CD14-positive monocyte (primary cell): ENCODE measurements around the gene PCP2. TPM values are rescaled to one million over a fixed set of nuclear protein-coding genes. Genes with fewer than 3 reads are reported as not detected.

Experiments
- DNase-seq, 3 donors: peaks; one replicate each; pipeline ENCODE4 v3.0.0-alpha.2; 2011 to 2022
- H2AFZ ChIP-seq: 2 replicates; pipeline ENCODE4 v1.6.0; 2012; ENCODE audit warnings: mild to moderate bottlenecking, low read depth, low read length, inconsistent platforms; ENCODE audit not compliant: insufficient read depth, poor library complexity, severe bottlenecking
- H3K27ac ChIP-seq, 2 donors: 1 replicate in 1 of 2; 2 replicates in 1 of 2; pipeline ENCODE4 v1.5.1; 2012 to 2013; ENCODE audit warnings: low read length in 2 of 2, control low read depth in 1 of 2, inconsistent platforms in 1 of 2, low read depth in 1 of 2, mild to moderate bottlenecking in 1 of 2
- H3K27me3 ChIP-seq, 2 donors: one replicate each; pipeline versions ENCODE4 v1.6.0 to v1.6.1; 2011 to 2013; ENCODE audit warnings: low read length in 2 of 2; ENCODE audit not compliant: control insufficient read depth in 2 of 2, insufficient read depth in 2 of 2
- H3K36me3 ChIP-seq, 2 donors: replicated peaks in 1 of 2; 1 replicate in 1 of 2; 2 replicates in 1 of 2; pipeline versions ENCODE4 v1.5.1 to v1.6.1; 2012 to 2013; ENCODE audit warnings: low read length in 2 of 2, control low read depth in 1 of 2, inconsistent platforms in 1 of 2, mild to moderate bottlenecking in 1 of 2; ENCODE audit not compliant: insufficient read depth in 2 of 2, control insufficient read depth in 1 of 2
- H3K4me1 ChIP-seq, 2 donors: 1 replicate in 1 of 2; 2 replicates in 1 of 2; pipeline versions ENCODE4 v1.5.1 to v1.6.1; 2012 to 2013; ENCODE audit warnings: low read length in 2 of 2, control low read depth in 1 of 2, inconsistent platforms in 1 of 2, mild to moderate bottlenecking in 1 of 2, moderate library complexity in 1 of 2; ENCODE audit not compliant: insufficient read depth in 2 of 2, control insufficient read depth in 1 of 2
- H3K4me2 ChIP-seq: replicated peaks from 2 replicates; pipeline ENCODE3; 2012; ENCODE audit warnings: low read length, moderate library complexity, mild to moderate bottlenecking; ENCODE audit not compliant: poor library complexity, severe bottlenecking; ENCODE audit errors: extremely low read depth
- H3K4me3 ChIP-seq, 3 experiments: fragments of 200-600 bp in 1 of 3; sonication (generic) in 1 of 3; replicated peaks in 1 of 3; 1 replicate in 2 of 3; 2 replicates in 1 of 3; pipeline ENCODE4 v1.5.1; 2011 to 2013; ENCODE audit warnings: low read length in 3 of 3, mild to moderate bottlenecking in 3 of 3, control low read depth in 2 of 3, low read depth in 2 of 3, inconsistent platforms in 1 of 3, moderate library complexity in 1 of 3
- H3K79me2 ChIP-seq: 2 replicates; pipeline ENCODE4 v1.6.0; 2012; ENCODE audit warnings: mild to moderate bottlenecking, control low read depth, inconsistent platforms, low read length, moderate library complexity; ENCODE audit not compliant: insufficient read depth
- H3K9ac ChIP-seq: 2 replicates; pipeline ENCODE4 v1.6.0; 2017; ENCODE audit warnings: low read length, mild to moderate bottlenecking; ENCODE audit not compliant: insufficient read depth, poor library complexity, severe bottlenecking
- H3K9me3 ChIP-seq, 2 donors: replicated peaks in 1 of 2; 1 replicate in 1 of 2; 2 replicates in 1 of 2; pipeline versions ENCODE4 v1.5.1 to v1.6.1; 2012 to 2013; ENCODE audit warnings: low read length in 2 of 2, control low read depth in 1 of 2; ENCODE audit not compliant: control insufficient read depth in 1 of 2, insufficient read depth in 1 of 2
- H4K20me1 ChIP-seq: 2 replicates; pipeline ENCODE4 v1.6.0; 2012; ENCODE audit warnings: mild to moderate bottlenecking, low read length, control low read depth, moderate library complexity; ENCODE audit not compliant: insufficient read depth
- H3K27ac Mint-ChIP-seq, 7 donors: one replicate each; pipeline ENCODE4 v1.8.0; 2020; ENCODE audit warnings: mild to moderate bottlenecking in 7 of 7, mixed read lengths in 7 of 7, moderate library complexity in 6 of 7, inconsistent platforms in 2 of 7
- H3K27me3 Mint-ChIP-seq, 3 donors: one replicate each; pipeline ENCODE4 v1.8.0; 2021 to 2022; ENCODE audit warnings: low read depth in 3 of 3, mild to moderate bottlenecking in 3 of 3, mixed read lengths in 3 of 3, moderate library complexity in 3 of 3, inconsistent platforms in 1 of 3
- H3K36me3 Mint-ChIP-seq, 2 donors: one replicate each; pipeline ENCODE4 v1.8.0; 2020; ENCODE audit warnings: mixed read lengths in 2 of 2, inconsistent platforms in 1 of 2, mild to moderate bottlenecking in 1 of 2
- H3K4me1 Mint-ChIP-seq: one replicate; pipeline ENCODE4 v1.8.0; 2020; ENCODE audit warnings: mild to moderate bottlenecking, mixed read lengths
- H3K4me3 Mint-ChIP-seq, 2 donors: one replicate each; pipeline ENCODE4 v1.8.0; 2020; ENCODE audit warnings: mild to moderate bottlenecking in 2 of 2, mixed read lengths in 2 of 2, moderate library complexity in 1 of 2
- H3K9me3 Mint-ChIP-seq, 7 donors: one replicate each; pipeline ENCODE4 v1.8.0; 2020 to 2022; ENCODE audit warnings: mixed read lengths in 7 of 7, mild to moderate bottlenecking in 6 of 7, moderate library complexity in 6 of 7, inconsistent platforms in 2 of 7
- WGBS: methylation state at CpG from one replicate; pipeline ENCODE4 v1.1.5; 2013; ENCODE audit warnings: missing lambda C conversion rate; ENCODE audit not compliant: insufficient coverage; 5-methylcytosine and 5-hydroxymethylcytosine counted together
- intact Hi-C, 2 donors: fragments of 100-400 bp; cut with micrococcal nuclease; formaldehyde crosslinking; loops; one replicate each; pipeline versions ENCODE4 v1.15.0 to v1.15.1; 2023
- polyA plus RNA-seq, 3 donors: library from polyadenylated mRNA; depleted of rRNA in 1 of 3; unstranded in 2 of 3; stranded (reverse) in 1 of 3; fragments of 300-500 nt in 2 of 3; fragments of >200 nt in 1 of 3; fragmentation: Illumina TruSeq in 2 of 3; gene quantifications; 1 replicate in 2 of 3; 2 replicates in 1 of 3; pipeline ENCODE4 v1.2.3, GENCODE V29; 2012 to 2021
- TF ChIP-seq, protein P1 (sequence below): fragments of 200-600 bp; IDR thresholded peaks from one replicate; pipeline ENCODE4 v1.8.0; 2022; ENCODE audit warnings: antibody characterized with exemption, mild to moderate bottlenecking

PCP2 gene
- polyA plus RNA-seq, 3 donors, result 1.8 TPM; not detected in 2

- Mint-ChIP-seq H3K9me3 (peaks cover 3 to 13% (median 7%) of the 10 kb centered on the region in 7 donors), H3K4me1 (peaks cover 2% of the 10 kb centered on the region), H3K27me3 (peaks cover 33 to 55% (median 50%) of the 10 kb centered on the region in 3 donors), H3K36me3 (no peaks in the 10 kb centered on the region), H3K27ac (no peak overlapping the region), H3K4me3 (no peak overlapping the region)
- Histone ChIP-seq H3K4me1 (peaks cover 4 to 6% of the 10 kb centered on the region in 2 donors), H3K27ac (no peak overlapping the region), H2AFZ (no peak overlapping the region), H3K4me2 (no peak overlapping the region), H3K9ac (no peak overlapping the region), H3K9me3 (peaks cover 6 to 8% of the 10 kb centered on the region in 2 donors), H4K20me1 (no peaks in the 10 kb centered on the region), H3K27me3 (peaks cover 21 to 26% of the 10 kb centered on the region in 2 donors), H3K36me3 (no peaks in the 10 kb centered on the region), H3K79me2 (no peaks in the 10 kb centered on the region), H3K4me3 (no peak overlapping the region)
- TF ChIP-seq, protein P1, sequence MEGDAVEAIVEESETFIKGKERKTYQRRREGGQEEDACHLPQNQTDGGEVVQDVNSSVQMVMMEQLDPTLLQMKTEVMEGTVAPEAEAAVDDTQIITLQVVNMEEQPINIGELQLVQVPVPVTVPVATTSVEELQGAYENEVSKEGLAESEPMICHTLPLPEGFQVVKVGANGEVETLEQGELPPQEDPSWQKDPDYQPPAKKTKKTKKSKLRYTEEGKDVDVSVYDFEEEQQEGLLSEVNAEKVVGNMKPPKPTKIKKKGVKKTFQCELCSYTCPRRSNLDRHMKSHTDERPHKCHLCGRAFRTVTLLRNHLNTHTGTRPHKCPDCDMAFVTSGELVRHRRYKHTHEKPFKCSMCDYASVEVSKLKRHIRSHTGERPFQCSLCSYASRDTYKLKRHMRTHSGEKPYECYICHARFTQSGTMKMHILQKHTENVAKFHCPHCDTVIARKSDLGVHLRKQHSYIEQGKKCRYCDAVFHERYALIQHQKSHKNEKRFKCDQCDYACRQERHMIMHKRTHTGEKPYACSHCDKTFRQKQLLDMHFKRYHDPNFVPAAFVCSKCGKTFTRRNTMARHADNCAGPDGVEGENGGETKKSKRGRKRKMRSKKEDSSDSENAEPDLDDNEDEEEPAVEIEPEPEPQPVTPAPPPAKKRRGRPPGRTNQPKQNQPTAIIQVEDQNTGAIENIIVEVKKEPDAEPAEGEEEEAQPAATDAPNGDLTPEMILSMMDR, result no peak
- DNase-seq, result no peak
- intact Hi-C loops, result no loop called here
Measured at GRCh38 chr19:7600721-7601120, 32.8 kb downstream of the PCP2 start.

DNA sequence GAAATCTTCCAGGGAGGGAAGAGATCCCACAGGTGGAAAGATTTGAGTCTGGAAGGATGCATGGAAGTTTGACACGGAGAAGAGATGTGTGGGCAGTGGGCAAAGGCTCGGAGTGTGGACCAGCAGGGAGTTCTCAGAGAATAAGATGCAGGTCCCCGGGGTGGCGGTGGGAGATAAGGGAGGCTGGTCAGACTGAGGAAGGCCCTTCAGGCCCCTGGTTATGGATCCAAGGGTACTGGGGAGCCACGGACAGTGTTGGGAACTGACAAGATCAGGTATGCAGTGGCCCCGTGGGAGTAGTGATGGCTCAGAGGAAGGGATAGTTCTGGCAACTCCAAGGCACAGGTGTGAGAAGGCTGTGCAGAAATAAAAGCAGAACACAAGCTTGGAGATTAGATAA, 35.3 kb downstream of the PCP2 start:
- TF ChIP-seq, protein P1, result no peak
- H3K27ac Mint-ChIP-seq, result no peak overlapping the region

More for the DNA sequence above, 35.3 kb downstream of the PCP2 start:
- Histone ChIP-seq H3K27me3 (peaks cover 33 to 47% of the 10 kb centered on the region in 2 donors), H3K79me2 (no peaks in the 10 kb centered on the region), H3K4me2 (no peak overlapping the region), H3K4me1 (peaks cover 4 to 6% of the 10 kb centered on the region in 2 donors), H3K4me3 (no peak overlapping the region), H4K20me1 (no peaks in the 10 kb centered on the region), H3K9ac (no peak overlapping the region), H3K9me3 (peaks cover 0 to 15% of the 10 kb centered on the region in 2 donors), H2AFZ (no peak overlapping the region), H3K36me3 (no peaks in the 10 kb centered on the region), H3K27ac (no peak overlapping the region)
- Mint-ChIP-seq H3K4me3 (peak overlapping the region in 1 of 2 donors; percentile 72), H3K4me1 (peaks cover 6% of the 10 kb centered on the region), H3K9me3 (peaks cover 0 to 23% (median 2%) of the 10 kb centered on the region in 7 donors), H3K27me3 (peaks cover 51 to 61% (median 56%) of the 10 kb centered on the region in 3 donors), H3K36me3 (peaks cover 0 to 2% of the 10 kb centered on the region in 2 donors)
- 77% methylated on average over 6 of the region's 6 CpGs for WGBS
- intact Hi-C loops, result no loop called here
- DNase-seq, result no peak
